ENCODE measurements around the gene TUBA8.
"Not testable (repeated sequence)": the region's sequence is repeated elsewhere in the genome, so short reads cannot be mapped to it uniquely, and the experiment has no call there.

TUBA8 gene

DNA sequence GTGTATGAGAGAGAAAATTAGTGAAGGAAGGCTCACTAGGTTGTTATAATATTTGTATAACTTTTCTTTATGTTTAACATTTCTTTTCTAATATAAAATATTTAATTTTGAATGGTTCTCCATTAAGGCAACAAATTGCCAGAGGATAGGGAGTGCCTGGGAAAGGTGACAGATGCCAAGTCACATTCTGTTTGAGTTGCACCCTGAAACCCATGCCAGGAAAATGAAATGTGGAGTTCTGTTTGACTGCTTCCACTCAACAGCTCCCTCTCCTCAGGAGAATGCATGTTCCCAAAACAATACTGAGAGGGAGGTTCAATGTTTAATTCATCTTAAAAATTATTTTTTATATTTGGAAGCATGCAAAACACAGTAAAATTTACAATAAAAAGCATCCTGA, 33.5 kb downstream of the TUBA8 start:
- no peak for DNase-seq (ENCODE audit: low read depth)
- no peaks in the 10 kb centered on the region for H3K9me3 ChIP-seq (ENCODE audit: control insufficient read depth, low read length)
- no peak overlapping the region for H3K4me3 ChIP-seq (ENCODE audit: low read length)
- H3K36me3 ChIP-seq (ENCODE audit: control insufficient read depth, insufficient read depth, low read length, severe bottlenecking): peaks cover 4% of the 10 kb centered on the region
- H3K9ac ChIP-seq (ENCODE audit: low read length): peak overlapping the region; percentile 33
- H3K27me3 ChIP-seq (replicated peaks; ENCODE audit: control insufficient read depth, insufficient read depth, low read length): no peaks in the 10 kb centered on the region
- peaks cover 47% of the 10 kb centered on the region for H3K4me1 ChIP-seq (ENCODE audit: control insufficient read depth, insufficient read depth, low read length)

GRCh38 chr22:18145676-18146388, 35.2 kb downstream of the TUBA8 start:
- H3K27me3 ChIP-seq (replicated peaks; ENCODE audit: control insufficient read depth, insufficient read depth, low read length): no peaks in the 10 kb centered on the region
- H3K36me3 ChIP-seq (ENCODE audit: control insufficient read depth, insufficient read depth, low read length, severe bottlenecking): peaks cover 4% of the 10 kb centered on the region
- no peak for DNase-seq (ENCODE audit: low read depth)
- peaks cover 52% of the 10 kb centered on the region for H3K4me1 ChIP-seq (ENCODE audit: control insufficient read depth, insufficient read depth, low read length)
- H3K9ac ChIP-seq (ENCODE audit: low read length): peak overlapping the region; percentile 38
- no peaks in the 10 kb centered on the region for H3K9me3 ChIP-seq (ENCODE audit: control insufficient read depth, low read length)
- H3K4me3 ChIP-seq (ENCODE audit: low read length): no peak overlapping the region

- Histone ChIP-seq H3K36me3 (ENCODE audit: control insufficient read depth, insufficient read depth, low read length, severe bottlenecking) (peaks cover 1% of the 10 kb centered on the region), H3K9me3 (ENCODE audit: control insufficient read depth, low read length) (no peaks in the 10 kb centered on the region), H3K4me3 (ENCODE audit: low read length) (no peak overlapping the region), H3K27me3 (replicated peaks; ENCODE audit: control insufficient read depth, insufficient read depth, low read length) (no peaks in the 10 kb centered on the region), H3K4me1 (ENCODE audit: control insufficient read depth, insufficient read depth, low read length) (peaks cover 52% of the 10 kb centered on the region), H3K9ac (ENCODE audit: low read length) (no peak overlapping the region)
- no peak for DNase-seq (ENCODE audit: low read depth)
These were observed 35.8 kb downstream of the TUBA8 start for GRCh38 chr22:18146389-18146753.

- peak overlapping the region; percentile 5 for H3K4me3 ChIP-seq (ENCODE audit: low read length)
- peaks cover 52% of the 10 kb centered on the region for H3K4me1 ChIP-seq (ENCODE audit: control insufficient read depth, insufficient read depth, low read length)
- H3K27me3 ChIP-seq (replicated peaks; ENCODE audit: control insufficient read depth, insufficient read depth, low read length): no peaks in the 10 kb centered on the region
- no peaks in the 10 kb centered on the region for H3K9me3 ChIP-seq (ENCODE audit: control insufficient read depth, low read length)
- peak overlapping the region; percentile 95 for H3K9ac ChIP-seq (ENCODE audit: low read length)
- no peak for DNase-seq (ENCODE audit: low read depth)
- no peaks in the 10 kb centered on the region for H3K36me3 ChIP-seq (ENCODE audit: control insufficient read depth, insufficient read depth, low read length, severe bottlenecking)
These were observed 37.2 kb downstream of the TUBA8 start for GRCh38 chr22:18147791-18148190.

- Histone ChIP-seq H3K36me3 (ENCODE audit: control insufficient read depth, insufficient read depth, low read length, severe bottlenecking) (no peaks in the 10 kb centered on the region), H3K4me1 (ENCODE audit: control insufficient read depth, insufficient read depth, low read length) (peaks cover 52% of the 10 kb centered on the region), H3K9me3 (ENCODE audit: control insufficient read depth, low read length) (no peaks in the 10 kb centered on the region), H3K27me3 (replicated peaks; ENCODE audit: control insufficient read depth, insufficient read depth, low read length) (no peaks in the 10 kb centered on the region), H3K4me3 (ENCODE audit: low read length) (peak overlapping the region; percentile 92), H3K9ac (ENCODE audit: low read length) (peak overlapping the region; percentile 95)
- DNase-seq (ENCODE audit: low read depth): no peak
These were observed 37.8 kb downstream of the TUBA8 start for GRCh38 chr22:18148293-18148965.

- Histone ChIP-seq H3K4me1 (ENCODE audit: control insufficient read depth, insufficient read depth, low read length) (peaks cover 31% of the 10 kb centered on the region), H3K4me3 (ENCODE audit: low read length) (no peak overlapping the region), H3K27me3 (replicated peaks; ENCODE audit: control insufficient read depth, insufficient read depth, low read length) (no peaks in the 10 kb centered on the region), H3K9ac (ENCODE audit: low read length) (no peak overlapping the region), H3K9me3 (ENCODE audit: control insufficient read depth, low read length) (no peaks in the 10 kb centered on the region), H3K36me3 (ENCODE audit: control insufficient read depth, insufficient read depth, low read length, severe bottlenecking) (no peaks in the 10 kb centered on the region)
- DNase-seq (ENCODE audit: low read depth): no peak
These were observed 41.9 kb downstream of the TUBA8 start for GRCh38 chr22:18152519-18152918.

DNA sequence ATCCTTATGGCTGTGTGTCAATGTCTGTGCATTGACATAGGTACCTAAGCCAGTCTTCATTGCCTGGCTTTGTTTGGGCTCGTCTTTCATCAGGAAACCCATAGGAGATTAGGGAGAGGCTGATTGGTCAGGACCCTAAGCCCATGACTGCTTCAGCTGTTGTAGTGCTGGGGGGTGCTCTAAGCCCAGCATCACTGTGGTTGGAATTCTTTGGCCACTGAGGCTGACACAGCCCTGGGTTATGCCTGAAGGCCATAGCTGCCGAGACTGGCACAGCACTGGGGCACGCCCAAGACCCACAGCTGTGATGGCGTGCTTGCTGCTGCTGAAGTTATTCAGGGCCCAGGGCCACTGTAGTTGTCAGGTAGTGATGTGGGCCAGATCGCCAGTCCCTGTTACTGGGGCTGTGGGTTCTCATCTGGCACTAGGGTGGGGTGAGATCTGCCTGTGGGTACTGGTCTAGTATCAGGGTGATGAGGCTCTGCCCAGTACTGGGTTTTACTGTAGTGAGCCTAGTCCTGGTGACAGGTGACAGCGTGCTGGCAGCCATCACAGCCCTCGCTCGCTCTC, 44.3 kb downstream of the TUBA8 start:
- no peak for DNase-seq (ENCODE audit: low read depth)

DNA sequence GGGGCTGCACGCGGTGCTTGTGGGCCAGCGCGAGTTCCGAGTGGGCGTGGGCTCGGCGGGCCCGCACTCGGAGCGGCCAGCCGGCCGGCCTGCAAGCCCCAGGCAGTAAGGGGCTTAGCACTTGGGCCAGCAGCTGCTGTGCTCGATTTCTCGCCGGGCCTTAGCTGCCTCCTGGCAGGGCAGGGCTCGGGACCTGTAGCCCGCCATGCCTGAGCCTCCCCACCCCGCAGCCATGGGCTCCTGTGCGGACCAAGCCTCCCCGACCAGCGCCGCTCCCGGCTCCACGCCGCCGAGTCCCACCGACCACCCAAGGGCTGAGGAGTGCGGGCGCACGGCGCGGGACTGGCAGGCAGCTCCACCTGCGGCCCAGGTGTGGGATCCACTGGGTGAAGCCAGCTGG, 44.9 kb downstream of the TUBA8 start:
- DNase-seq (ENCODE audit: low read depth); H3K36me3 ChIP-seq (ENCODE audit: control insufficient read depth, insufficient read depth, low read length, severe bottlenecking); H3K4me3 ChIP-seq (ENCODE audit: low read length); H3K9ac ChIP-seq (ENCODE audit: low read length); H3K9me3 ChIP-seq (ENCODE audit: control insufficient read depth, low read length); H3K27me3 ChIP-seq (replicated peaks; ENCODE audit: control insufficient read depth, insufficient read depth, low read length): not testable (repeated sequence)
- peaks cover 15% of the 10 kb centered on the region for H3K4me1 ChIP-seq (ENCODE audit: control insufficient read depth, insufficient read depth, low read length)

More for the DNA sequence above, 44.3 kb downstream of the TUBA8 start:
- Histone ChIP-seq H3K4me3 (ENCODE audit: low read length) (no peak overlapping the region), H3K9ac (ENCODE audit: low read length) (no peak overlapping the region), H3K27me3 (replicated peaks; ENCODE audit: control insufficient read depth, insufficient read depth, low read length) (no peaks in the 10 kb centered on the region), H3K4me1 (ENCODE audit: control insufficient read depth, insufficient read depth, low read length) (peaks cover 15% of the 10 kb centered on the region), H3K9me3 (ENCODE audit: control insufficient read depth, low read length) (no peaks in the 10 kb centered on the region), H3K36me3 (ENCODE audit: control insufficient read depth, insufficient read depth, low read length, severe bottlenecking) (no peaks in the 10 kb centered on the region)

DNA sequence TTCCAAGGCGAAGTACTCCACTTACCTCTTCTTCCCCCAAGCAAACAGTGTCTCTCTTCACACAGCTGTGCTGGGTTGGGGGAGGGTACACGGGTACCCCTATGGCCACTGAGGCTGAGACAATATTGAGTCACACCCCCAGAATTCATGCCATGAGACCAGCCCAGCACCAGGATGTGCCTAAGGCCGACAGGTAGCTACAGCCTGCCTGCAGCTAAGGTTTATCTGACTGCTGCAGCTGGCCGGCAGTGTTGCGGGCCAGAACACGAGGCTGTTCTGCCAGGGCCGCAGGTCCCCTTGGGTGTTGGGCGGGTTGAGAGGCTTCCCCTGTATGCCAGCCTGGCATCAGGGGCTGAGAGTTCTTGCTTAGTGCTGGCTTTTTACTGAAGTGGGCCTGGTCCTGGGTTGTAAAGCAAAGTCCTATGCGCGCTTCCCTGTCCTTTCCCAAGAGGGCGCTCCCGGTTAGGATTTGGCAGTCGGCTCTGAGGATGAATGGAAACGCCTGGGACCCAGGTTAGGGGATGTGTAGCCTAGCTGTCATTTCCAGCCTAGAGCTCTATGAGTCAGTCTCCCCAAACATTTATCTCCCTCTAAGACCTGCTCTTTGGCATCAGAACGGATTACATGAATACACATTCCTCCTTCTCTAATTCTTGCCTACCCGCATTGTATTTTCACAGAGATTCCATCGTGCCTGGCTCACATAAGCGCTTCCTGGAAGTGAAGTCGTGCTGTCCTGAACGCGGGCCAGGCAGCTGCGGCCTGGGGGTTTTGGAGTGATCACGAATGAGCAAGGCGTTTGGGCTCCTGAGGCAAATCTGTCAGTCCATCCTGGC, 46.5 kb downstream of the TUBA8 start:
- Histone ChIP-seq H3K27me3 (replicated peaks; ENCODE audit: control insufficient read depth, insufficient read depth, low read length) (no peaks in the 10 kb centered on the region), H3K36me3 (ENCODE audit: control insufficient read depth, insufficient read depth, low read length, severe bottlenecking) (no peaks in the 10 kb centered on the region), H3K4me3 (ENCODE audit: low read length) (no peak overlapping the region), H3K9me3 (ENCODE audit: control insufficient read depth, low read length) (no peaks in the 10 kb centered on the region), H3K4me1 (ENCODE audit: control insufficient read depth, insufficient read depth, low read length) (peaks cover 15% of the 10 kb centered on the region), H3K9ac (ENCODE audit: low read length) (peak overlapping the region; percentile 72)
- DNase-seq (ENCODE audit: low read depth): peak; percentile 94

DNA sequence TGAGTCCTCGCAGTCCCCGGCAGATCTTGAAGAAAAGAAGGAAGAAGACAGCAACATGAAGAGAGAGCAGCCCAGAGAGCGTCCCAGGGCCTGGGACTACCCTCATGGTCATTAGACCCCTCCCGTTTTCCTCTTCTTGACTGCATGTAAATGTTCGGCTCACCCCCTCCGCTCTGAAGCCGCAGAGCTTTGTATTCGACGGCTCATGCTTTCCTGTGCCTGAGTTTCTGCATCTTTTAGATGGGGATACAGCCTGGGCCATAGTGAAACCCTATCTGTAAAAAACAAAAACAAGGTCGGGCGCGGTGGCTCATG, 47.1 kb downstream of the TUBA8 start:
- Histone ChIP-seq H3K4me1 (ENCODE audit: control insufficient read depth, insufficient read depth, low read length) (peaks cover 15% of the 10 kb centered on the region), H3K27me3 (replicated peaks; ENCODE audit: control insufficient read depth, insufficient read depth, low read length) (no peaks in the 10 kb centered on the region), H3K9me3 (ENCODE audit: control insufficient read depth, low read length) (no peaks in the 10 kb centered on the region), H3K36me3 (ENCODE audit: control insufficient read depth, insufficient read depth, low read length, severe bottlenecking) (no peaks in the 10 kb centered on the region), H3K9ac (ENCODE audit: low read length) (peak overlapping the region; percentile 72), H3K4me3 (ENCODE audit: low read length) (no peak overlapping the region)
- no peak for DNase-seq (ENCODE audit: low read depth)

GRCh38 chr22:18160641-18161040, 50.0 kb downstream of the TUBA8 start:
- DNase-seq (ENCODE audit: low read depth); H3K9me3 ChIP-seq (ENCODE audit: control insufficient read depth, low read length); H3K4me3 ChIP-seq (ENCODE audit: low read length); H3K9ac ChIP-seq (ENCODE audit: low read length); H3K27me3 ChIP-seq (replicated peaks; ENCODE audit: control insufficient read depth, insufficient read depth, low read length); H3K36me3 ChIP-seq (ENCODE audit: control insufficient read depth, insufficient read depth, low read length, severe bottlenecking): not testable (repeated sequence)
- H3K4me1 ChIP-seq (ENCODE audit: control insufficient read depth, insufficient read depth, low read length): peaks cover 15% of the 10 kb centered on the region
